ENCODE results near the gene CDC42BPB.

The CDC42BPB gene

DNA sequence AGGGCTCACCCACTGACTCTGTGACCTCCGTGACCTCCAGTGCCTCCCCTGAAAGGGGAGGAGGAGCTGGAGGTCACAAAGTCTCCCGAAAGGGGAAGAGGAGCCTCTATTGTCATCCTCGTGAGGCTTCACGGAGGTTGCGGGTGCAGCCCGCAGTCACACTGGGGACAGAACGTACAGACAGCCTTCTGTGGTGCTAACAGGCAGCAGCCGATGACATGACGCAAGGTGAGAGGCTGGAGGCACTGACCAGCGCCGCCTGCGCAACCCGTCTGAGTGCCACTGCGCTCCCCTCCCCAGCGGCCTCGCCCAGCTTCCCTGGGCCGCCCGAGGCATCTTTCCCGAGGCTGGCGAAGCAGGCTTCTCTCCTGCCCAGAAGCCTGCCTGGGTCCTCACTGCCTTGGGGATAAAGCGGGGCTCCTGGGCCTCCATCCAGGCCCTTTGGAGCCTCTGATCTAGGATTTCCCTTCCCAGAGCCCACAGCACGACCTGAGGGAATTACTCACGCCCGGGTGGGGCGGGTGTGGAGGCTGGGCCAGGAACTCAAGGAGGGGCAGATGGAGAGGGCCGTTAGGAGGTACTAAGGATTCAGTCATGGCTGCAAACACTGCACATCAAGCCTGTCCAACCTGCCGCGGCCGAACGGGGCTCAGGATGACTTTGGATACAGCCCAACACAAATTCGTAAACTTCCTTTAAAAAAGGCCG, 14.3 kb upstream of the CDC42BPB start:
- H3K27me3 Mint-ChIP-seq (ENCODE audit: low read depth) = peaks cover 5% of the 10 kb centered on the region
- H3K27ac Mint-ChIP-seq = no peak overlapping the region
- no peaks in the 10 kb centered on the region for H3K36me3 Mint-ChIP-seq (ENCODE audit: low read depth)
- H3K9me3 Mint-ChIP-seq = no peaks in the 10 kb centered on the region
- no peaks in the 10 kb centered on the region for H3K4me1 Mint-ChIP-seq (ENCODE audit: low read depth)
- no peak overlapping the region for H3K4me3 Mint-ChIP-seq

DNA sequence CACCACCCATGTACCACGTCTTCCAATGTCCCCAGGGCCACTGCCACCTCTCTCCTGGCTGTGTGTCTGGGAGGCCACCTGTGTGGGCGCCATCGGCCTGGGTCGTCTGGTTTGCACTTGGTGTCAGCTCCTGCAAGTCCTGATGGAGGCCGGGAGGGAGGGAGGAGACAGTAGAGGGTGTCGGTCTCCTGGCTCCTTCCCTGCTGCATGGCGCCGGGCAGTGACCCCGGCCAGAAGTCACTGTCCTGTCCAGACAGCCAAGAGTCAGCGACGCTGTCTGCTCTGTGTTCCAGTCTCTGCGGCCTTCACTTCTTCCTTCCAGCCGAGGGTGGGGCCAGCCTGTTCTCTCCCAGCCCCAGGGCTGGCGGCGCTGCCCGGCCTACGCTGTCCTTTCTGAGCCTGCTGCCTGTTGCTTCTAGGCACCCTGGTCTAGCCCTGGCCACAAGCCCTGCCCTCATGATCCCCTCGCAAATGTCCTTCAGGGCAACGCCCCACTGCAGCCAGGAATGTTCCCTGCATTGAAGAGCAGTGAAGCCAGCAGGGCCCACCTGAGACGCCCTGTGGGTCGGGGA, 13.7 kb upstream of the CDC42BPB start:
- H3K27me3 Mint-ChIP-seq (ENCODE audit: low read depth) = peaks cover 5% of the 10 kb centered on the region
- no peaks in the 10 kb centered on the region for H3K36me3 Mint-ChIP-seq (ENCODE audit: low read depth)
- no peaks in the 10 kb centered on the region for H3K4me1 Mint-ChIP-seq (ENCODE audit: low read depth)
- no peak overlapping the region for H3K27ac Mint-ChIP-seq
- no peaks in the 10 kb centered on the region for H3K9me3 Mint-ChIP-seq
- H3K4me3 Mint-ChIP-seq = no peak overlapping the region

DNA sequence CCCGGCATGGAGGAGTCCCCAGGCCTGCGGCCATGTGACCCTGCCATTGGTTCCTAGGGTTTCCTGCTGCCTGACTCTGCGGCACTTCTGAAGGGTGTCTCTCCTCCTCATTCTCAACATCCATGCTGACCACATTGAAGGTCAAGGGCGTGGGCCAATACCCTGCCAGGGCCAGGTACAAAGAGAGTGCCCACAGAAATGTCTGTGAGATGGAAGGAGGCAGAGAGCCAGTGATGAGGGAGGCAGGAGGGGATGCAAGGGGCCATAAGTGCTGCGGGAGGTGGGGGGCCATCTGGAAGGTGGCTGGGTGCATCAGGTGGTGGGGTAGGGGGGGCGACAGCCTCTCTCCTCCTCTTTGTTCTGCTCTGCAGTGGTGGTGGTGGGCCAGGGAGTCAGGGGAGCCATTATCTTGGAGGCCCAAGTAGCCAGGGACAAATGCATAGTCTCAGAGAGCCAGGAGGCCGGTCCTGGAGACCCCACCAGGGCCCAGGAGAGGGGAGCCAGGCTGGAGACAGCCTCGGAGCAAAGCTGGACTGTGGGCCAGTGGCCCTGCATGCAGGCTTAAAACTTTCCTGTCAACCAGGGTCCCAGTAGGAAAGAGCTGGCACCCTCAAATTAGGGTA, 13.0 kb upstream of the CDC42BPB start:
- Mint-ChIP-seq H3K27me3 (ENCODE audit: low read depth) (peaks cover 5% of the 10 kb centered on the region), H3K36me3 (ENCODE audit: low read depth) (no peaks in the 10 kb centered on the region), H3K9me3 (no peaks in the 10 kb centered on the region), H3K4me3 (no peak overlapping the region), H3K4me1 (ENCODE audit: low read depth) (no peaks in the 10 kb centered on the region), H3K27ac (no peak overlapping the region)

DNA sequence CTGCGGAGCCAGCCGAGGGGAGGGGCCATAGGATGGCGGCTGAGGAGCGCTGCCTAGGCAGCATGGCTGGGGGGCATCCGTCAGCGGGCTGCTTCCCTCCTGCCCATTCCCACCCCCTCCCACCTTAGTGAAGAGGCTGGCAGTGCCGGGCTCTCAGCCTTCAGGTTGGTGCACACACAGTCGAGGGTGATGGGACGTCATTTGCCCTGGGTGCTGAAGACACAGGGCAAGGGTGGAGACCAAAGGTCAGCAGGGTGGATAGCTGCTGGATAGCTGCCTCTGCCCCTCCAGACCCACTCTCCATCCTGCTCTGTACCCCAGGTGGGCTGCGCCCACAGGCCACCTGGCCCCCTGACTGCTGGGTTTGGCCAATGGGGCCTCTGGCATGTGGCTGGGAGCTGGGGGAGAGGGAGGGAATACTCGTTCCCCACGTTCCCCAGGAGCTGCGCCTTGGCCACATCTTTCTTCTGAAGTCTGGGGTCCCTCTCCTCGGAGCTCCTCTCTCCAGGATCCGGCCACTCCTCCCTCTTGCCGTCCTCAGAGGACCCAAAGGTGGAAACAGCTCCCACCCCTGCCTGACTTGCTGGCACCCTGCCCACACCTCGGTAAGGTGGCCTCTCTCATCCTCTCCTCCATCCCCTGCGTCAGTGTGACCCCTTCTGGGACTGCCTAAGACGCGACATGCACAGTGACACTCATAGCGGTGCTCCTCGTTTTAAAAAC, 11.2 kb upstream of the CDC42BPB start:
- Mint-ChIP-seq H3K4me3 (no peak overlapping the region), H3K27ac (no peak overlapping the region), H3K4me1 (ENCODE audit: low read depth) (no peaks in the 10 kb centered on the region), H3K36me3 (ENCODE audit: low read depth) (no peaks in the 10 kb centered on the region), H3K9me3 (no peaks in the 10 kb centered on the region), H3K27me3 (ENCODE audit: low read depth) (no peaks in the 10 kb centered on the region)

DNA sequence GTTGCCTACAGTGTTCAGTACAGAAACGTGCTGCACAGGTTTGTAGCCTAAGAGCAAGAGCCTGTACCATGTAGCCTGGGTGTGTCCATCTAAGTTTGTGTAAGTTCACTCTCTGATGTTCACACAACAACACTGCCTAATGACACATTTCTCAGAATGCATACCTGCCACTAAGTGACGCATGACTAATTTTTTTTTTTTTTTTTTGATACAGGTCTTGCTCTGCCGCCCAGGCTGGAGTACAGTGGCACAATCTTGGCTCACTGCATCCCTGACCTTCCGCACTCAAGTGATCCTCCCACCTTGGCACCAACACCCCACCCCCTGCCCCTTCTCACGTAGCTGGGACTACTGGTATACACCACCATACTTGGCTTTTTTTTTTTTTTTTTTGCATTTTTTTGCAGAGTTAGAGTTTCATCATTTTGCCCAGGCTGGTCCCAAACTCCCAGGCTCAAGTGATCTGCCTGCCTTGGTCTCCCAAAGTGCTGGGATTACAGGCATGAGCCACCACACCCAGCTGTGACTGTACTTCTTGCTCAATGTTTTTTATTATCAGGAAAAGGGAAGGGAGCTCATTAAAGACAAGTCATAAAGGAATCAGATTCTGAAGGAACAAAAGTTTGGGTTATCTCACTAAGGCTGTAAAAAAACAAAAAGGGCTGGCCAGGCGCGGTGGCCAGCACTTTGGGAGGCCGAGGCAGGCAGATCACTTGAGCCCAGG, 10.0 kb upstream of the CDC42BPB start:
- no peaks in the 10 kb centered on the region for H3K36me3 Mint-ChIP-seq (ENCODE audit: low read depth)
- H3K9me3 Mint-ChIP-seq = no peaks in the 10 kb centered on the region
- H3K27me3 Mint-ChIP-seq (ENCODE audit: low read depth) = no peaks in the 10 kb centered on the region
- H3K4me3 Mint-ChIP-seq = no peak overlapping the region
- no peak overlapping the region for H3K27ac Mint-ChIP-seq
- H3K4me1 Mint-ChIP-seq (ENCODE audit: low read depth) = no peaks in the 10 kb centered on the region

DNA sequence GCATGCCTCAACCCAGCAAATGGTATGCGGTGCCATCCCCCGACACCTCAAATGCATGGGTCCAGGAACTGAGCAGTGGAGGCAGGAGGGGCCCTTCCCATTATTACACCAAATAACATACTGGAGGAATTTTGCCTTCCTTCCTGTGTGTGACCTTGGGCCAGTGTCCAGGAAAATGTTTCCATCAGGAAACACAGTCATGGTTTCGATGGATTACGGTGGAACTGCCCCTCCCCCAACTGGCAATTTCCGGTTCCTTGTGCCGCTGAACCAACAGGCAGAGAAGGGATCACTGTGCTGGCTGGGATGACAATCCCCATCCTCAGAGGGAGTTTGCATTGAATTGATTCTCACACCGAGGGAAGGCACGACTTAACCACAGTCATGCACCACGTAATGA, 9.1 kb upstream of the CDC42BPB start:
- Mint-ChIP-seq H3K9me3 (no peaks in the 10 kb centered on the region), H3K27me3 (ENCODE audit: low read depth) (peaks cover 9% of the 10 kb centered on the region), H3K4me3 (no peak overlapping the region), H3K36me3 (ENCODE audit: low read depth) (no peaks in the 10 kb centered on the region), H3K4me1 (ENCODE audit: low read depth) (no peaks in the 10 kb centered on the region), H3K27ac (no peak overlapping the region)

DNA sequence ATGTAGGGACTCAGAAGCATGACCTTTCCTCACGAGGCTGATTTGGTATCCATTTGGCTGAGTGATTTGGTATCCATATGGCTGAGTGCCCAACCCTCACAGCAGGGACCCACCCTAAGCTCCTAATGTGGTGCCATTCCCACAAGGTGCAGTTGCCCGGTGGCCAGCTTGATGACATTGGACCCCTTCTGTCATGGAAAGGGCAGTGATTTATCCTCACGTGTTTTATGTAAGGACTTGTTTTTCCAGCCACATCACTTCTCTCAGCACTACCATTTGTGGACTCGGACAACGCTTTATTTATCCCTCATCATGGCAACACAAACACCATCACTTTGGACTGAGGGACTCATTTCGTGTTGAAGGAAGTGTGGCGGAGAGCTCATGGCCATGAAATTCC, 8.5 kb upstream of the CDC42BPB start:
- Mint-ChIP-seq H3K4me1 (ENCODE audit: low read depth) (no peaks in the 10 kb centered on the region), H3K27ac (no peak overlapping the region), H3K36me3 (ENCODE audit: low read depth) (no peaks in the 10 kb centered on the region), H3K27me3 (ENCODE audit: low read depth) (peaks cover 10% of the 10 kb centered on the region), H3K4me3 (no peak overlapping the region), H3K9me3 (no peaks in the 10 kb centered on the region)

DNA sequence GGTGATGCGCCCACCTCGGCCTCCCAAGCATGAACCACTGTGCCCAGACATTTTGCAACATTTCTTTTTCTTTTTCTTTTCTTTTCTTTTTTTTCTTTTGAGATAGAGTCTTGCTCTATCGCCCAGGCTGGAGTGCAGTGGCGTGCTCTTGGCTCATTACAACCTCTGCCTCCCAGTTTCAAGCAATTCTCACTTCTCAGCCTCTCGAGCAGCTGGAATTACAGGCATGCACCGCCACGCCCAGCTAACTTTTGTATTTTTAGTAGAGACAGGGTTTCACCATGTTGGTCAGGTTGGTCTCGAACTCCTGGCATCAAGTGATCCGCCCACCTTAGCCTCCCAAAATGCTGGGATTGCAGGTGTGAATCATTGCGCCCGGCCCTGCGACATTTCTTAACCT, 7.6 kb upstream of the CDC42BPB start:
- H3K27ac Mint-ChIP-seq = no peak overlapping the region
- H3K4me3 Mint-ChIP-seq = no peak overlapping the region
- H3K9me3 Mint-ChIP-seq = no peaks in the 10 kb centered on the region
- H3K4me1 Mint-ChIP-seq (ENCODE audit: low read depth) = no peaks in the 10 kb centered on the region
- H3K36me3 Mint-ChIP-seq (ENCODE audit: low read depth) = no peaks in the 10 kb centered on the region
- H3K27me3 Mint-ChIP-seq (ENCODE audit: low read depth) = peaks cover 14% of the 10 kb centered on the region

DNA sequence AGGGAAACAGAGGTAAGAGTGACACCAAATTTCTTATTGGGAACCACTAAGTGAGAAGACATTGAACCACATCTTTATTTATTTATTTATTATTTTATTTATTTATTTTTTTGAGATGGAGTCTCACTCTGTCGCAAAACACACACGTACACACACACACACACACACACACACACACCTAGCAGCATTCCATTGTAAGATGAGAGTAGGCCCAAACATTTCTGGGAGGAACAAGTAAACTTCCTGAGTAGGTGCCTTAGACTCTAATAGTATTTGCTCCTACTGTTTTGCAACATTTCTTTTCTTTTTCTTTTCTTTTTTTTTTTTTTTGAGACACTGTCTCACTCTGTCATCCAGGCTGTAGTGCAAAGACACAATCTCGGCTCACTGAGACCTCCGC, 7.1 kb upstream of the CDC42BPB start:
- no peaks in the 10 kb centered on the region for H3K36me3 Mint-ChIP-seq (ENCODE audit: low read depth)
- peaks cover 19% of the 10 kb centered on the region for H3K27me3 Mint-ChIP-seq (ENCODE audit: low read depth)
- H3K27ac Mint-ChIP-seq = no peak overlapping the region
- H3K4me3 Mint-ChIP-seq = no peak overlapping the region
- no peaks in the 10 kb centered on the region for H3K4me1 Mint-ChIP-seq (ENCODE audit: low read depth)
- no peaks in the 10 kb centered on the region for H3K9me3 Mint-ChIP-seq

DNA sequence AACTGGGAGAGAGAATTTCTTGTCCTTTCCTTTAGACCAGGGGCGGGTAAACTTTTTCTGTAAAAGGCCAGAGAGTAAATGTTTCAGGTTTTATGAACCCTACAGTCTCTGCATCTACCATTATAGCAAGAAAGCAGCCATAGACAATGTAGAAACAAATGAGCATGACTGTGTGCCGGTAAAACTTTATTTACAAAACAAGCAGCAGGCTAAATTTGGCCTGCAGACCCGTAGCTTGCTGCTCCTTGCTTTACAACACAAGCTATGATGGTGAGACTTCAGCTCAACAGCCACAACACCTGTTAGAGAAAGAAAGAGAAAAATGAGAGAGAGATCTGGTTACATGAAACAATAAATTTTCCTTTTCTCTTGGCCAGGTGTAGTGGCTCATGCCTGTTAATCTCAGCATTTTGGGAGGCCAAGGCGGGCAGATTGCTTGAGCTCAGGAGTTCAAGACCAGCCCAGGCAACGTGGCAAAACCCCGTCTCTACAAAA, 4.2 kb upstream of the CDC42BPB start:
- peaks cover 3% of the 10 kb centered on the region for H3K4me1 Mint-ChIP-seq (ENCODE audit: low read depth)
- H3K27me3 Mint-ChIP-seq (ENCODE audit: low read depth) = peaks cover 36% of the 10 kb centered on the region
- H3K4me3 Mint-ChIP-seq = no peak overlapping the region
- H3K36me3 Mint-ChIP-seq (ENCODE audit: low read depth) = no peaks in the 10 kb centered on the region
- no peaks in the 10 kb centered on the region for H3K9me3 Mint-ChIP-seq
- H3K27ac Mint-ChIP-seq = no peak overlapping the region

DNA sequence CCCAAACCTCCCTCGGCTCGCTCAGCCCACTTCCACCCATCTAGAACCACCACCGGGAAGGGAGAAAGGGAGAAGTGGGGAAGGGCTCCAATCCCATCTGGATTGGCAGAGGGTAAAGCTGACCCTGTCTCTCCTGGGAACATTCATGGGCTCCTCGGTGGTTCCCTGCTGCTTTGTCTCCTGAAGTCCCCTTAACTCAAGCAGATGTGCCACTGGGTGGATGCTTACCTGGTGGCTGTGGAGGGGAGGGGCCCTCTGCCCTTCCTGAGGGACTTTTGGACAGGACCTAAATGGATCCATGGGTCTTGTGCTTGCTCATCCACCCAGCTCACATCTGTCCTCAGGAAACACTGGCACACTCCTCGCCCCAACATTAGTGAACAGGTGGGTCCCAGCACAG, 2.2 kb upstream of the CDC42BPB start:
- Mint-ChIP-seq H3K9me3 (no peaks in the 10 kb centered on the region), H3K4me3 (no peak overlapping the region), H3K4me1 (ENCODE audit: low read depth) (peaks cover 3% of the 10 kb centered on the region), H3K27me3 (ENCODE audit: low read depth) (peaks cover 56% of the 10 kb centered on the region), H3K27ac (no peak overlapping the region), H3K36me3 (ENCODE audit: low read depth) (no peaks in the 10 kb centered on the region)

DNA sequence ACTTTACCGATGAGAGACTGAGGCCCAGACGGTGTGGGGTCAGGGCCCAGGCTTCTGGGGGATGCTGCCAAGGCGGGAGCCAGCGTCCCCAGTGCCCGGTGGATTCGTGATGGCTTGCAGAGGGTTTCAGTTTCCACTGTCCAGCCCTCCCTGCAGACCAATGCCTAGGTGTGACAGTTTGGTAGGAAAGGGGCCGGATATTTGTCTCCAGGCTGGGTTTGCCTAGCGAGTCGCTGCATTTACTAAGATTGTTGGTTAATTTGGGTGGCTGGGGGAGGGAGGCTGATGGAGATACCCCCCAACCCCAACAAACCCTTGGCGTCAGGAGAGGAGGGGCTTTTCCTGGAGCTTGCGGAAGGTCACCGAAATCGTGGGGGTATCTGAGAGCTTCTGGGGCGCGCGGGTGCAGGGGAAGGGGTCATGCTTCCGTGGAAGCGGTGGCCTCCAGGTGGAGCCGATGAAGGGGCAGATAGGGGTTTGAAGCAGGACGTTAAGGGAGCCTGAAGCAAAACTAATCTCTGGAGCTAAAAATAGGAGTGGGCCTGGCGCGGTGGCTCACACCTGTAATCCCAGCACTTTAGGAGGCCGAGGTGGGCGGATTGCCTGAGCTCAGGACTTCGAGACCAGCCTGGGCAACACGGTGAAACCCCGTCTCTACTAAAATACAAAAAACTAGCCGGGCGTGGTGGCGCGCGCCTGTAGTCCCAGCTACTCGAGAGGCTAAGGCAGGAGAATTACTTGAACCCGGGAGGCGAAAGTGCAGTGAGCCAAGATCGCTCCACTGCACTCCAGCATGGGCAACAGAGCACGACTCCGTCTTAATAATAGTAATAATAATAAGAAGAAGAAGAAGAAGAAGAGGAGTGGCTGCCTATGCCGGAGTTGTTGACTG, 1.1 kb upstream of the CDC42BPB start:
- Mint-ChIP-seq H3K4me3 (peak overlapping the region; percentile 21), H3K27me3 (ENCODE audit: low read depth) (peaks cover 57% of the 10 kb centered on the region), H3K27ac (no peak overlapping the region), H3K9me3 (no peaks in the 10 kb centered on the region), H3K4me1 (ENCODE audit: low read depth) (peaks cover 3% of the 10 kb centered on the region), H3K36me3 (ENCODE audit: low read depth) (no peaks in the 10 kb centered on the region)

DNA sequence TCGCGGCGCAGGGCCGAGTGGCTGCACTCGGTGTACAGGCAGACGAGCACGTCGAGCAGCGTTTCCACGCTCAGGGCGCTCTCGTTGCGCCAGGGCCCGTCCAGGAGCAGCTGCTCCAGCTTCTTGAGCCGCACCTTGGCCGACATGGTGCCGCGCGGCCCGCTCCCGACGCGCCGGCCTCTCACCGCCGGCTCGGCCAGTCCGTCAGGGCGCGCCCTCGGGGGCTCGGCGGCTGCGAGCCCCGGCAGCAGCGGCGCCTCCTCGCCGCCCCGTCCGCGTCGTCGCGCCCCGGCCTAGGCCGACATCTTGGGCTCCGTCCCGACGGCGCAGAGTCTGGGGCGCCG, 349 bp downstream of the CDC42BPB start:
- no peak overlapping the region for H3K4me3 Mint-ChIP-seq
- peaks cover 54% of the 10 kb centered on the region for H3K27me3 Mint-ChIP-seq (ENCODE audit: low read depth)
- peaks cover 3% of the 10 kb centered on the region for H3K4me1 Mint-ChIP-seq (ENCODE audit: low read depth)
- no peak overlapping the region for H3K27ac Mint-ChIP-seq
- no peaks in the 10 kb centered on the region for H3K36me3 Mint-ChIP-seq (ENCODE audit: low read depth)
- no peaks in the 10 kb centered on the region for H3K9me3 Mint-ChIP-seq
